HG03460 (cell line): ENCODE measurements around the gene ZNF227.
"Not testable (repeated sequence)": the region's sequence is repeated elsewhere in the genome, so short reads cannot be mapped to it uniquely, and the experiment has no call there.

ENCODE experiments used
- ATAC-seq: cut with Tn5 transposase; IDR thresholded peaks from one replicate; pipeline ENCODE4 v1.9.1; 2021; ENCODE audit not compliant: unreplicated experiment

ZNF227 gene

GRCh38 chr19:44236384-44236783, 24.1 kb downstream of the ZNF227 start:
- no peak for ATAC-seq

DNA sequence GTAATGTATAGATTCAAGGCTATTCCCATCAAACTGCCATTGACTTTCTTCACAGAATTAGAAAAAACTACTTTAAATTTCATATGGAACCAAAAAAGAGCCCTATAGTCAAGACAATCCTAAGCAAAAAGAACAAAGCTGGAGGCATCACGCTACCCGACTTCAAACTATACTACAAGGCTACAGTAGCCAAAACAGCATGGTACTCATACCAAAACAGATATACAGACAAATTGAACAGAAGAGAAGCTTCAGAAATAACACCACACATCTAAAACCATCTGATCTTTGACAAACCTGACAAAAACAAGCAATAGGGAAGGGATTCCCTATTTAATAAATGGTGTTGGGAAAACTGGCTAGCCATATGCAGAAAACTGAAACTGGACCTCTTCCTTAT, 40.0 kb downstream of the ZNF227 start:
- not testable (repeated sequence) for ATAC-seq

DNA sequence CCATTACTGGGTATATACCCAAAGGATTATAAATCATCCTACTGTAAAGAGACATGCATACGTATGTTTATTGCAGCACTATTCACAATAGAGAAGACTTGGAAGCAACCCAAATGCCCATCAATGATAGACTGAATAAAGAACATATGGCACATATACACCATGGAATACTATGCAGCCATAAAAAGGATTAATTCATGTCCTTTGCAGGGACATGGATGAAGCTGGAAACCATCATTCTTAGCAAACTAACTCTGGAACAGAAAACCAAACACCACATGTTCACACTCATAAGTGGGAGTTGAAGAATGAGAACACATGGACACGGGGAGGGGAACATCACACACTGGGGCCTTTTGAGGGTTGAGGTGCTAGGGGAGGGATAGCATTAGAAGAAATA, 41.1 kb downstream of the ZNF227 start:
- ATAC-seq: not testable (repeated sequence)

DNA sequence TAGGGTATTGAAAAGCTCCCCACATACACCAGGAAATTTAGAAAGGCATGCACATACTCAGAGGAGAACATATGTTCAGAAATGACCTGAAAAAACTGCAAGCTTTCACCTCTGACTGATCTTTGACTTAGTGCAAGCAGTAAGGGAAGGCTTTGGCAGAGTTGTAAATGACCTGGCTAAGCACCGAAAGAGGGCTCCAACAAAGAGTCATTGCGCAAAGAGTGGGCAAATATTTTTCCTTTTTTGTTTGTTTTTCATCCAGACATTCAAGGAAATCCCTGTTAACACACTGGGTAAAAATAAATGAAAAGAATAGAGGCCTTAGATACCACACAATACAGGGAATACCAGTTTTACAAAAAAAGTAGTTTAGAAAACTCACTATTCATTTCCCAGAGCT, 42.2 kb downstream of the ZNF227 start:
- no peak for ATAC-seq

- no peak for ATAC-seq
Measured at GRCh38 chr19:44255705-44256411, 43.5 kb downstream of the ZNF227 start.

- ATAC-seq: no peak
Measured at GRCh38 chr19:44258136-44258535, 45.8 kb downstream of the ZNF227 start.

DNA sequence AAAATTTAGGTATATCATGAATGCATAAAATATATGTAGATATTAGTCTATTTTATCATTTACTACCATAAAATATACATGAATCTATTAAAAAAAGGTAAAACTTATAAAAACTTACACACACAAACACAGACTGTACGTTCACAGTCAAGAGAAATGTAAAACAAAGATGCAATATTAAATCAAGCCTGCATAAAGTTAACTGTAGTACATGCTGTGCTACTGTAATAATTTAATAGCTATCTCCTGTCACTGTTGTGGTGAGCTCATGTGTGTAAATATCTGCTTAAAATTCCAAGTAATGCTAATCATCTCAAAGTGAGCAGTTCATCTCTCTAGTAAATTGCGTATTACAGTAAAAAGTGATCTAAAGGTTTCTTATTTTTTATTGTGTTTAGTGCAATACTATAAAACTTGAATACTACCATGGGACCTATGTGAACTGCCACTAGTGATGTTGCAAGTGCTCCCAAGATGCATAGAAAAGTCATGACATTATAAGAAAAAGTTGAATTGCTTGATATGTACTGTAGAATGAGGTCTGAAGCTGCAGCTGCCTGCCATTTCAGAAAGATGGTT, 46.6 kb downstream of the ZNF227 start:
- ATAC-seq: no peak

- ATAC-seq: no peak
Measured at GRCh38 chr19:44260343-44260681, 48.0 kb downstream of the ZNF227 start.

GRCh38 chr19:44260695-44261446, 48.5 kb downstream of the ZNF227 start:
- no peak for ATAC-seq

- no peak for ATAC-seq
Measured at GRCh38 chr19:44277331-44277730, 65.0 kb downstream of the ZNF227 start.

GRCh38 chr19:44278181-44278690, 65.9 kb downstream of the ZNF227 start:
- no peak for ATAC-seq

DNA sequence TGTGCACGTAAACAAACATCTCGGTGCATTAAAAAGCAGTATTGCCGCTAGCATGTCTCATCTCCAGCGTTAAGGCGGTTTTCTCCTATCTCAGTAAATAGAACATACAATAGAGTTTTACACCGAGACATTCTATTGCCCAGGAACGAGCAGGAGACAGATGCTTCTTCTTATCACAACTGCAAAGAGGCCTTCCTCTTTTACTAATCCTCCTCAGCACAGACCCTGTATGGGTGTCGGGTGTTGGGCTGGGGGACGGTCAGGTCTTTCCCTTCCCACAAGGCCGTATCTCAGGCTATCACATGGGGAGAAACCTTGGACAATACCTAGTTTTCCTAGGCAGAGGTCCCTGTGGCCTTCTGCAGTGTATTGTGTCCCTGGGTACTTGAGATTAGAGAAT, 68.6 kb downstream of the ZNF227 start:
- ATAC-seq: no peak

DNA sequence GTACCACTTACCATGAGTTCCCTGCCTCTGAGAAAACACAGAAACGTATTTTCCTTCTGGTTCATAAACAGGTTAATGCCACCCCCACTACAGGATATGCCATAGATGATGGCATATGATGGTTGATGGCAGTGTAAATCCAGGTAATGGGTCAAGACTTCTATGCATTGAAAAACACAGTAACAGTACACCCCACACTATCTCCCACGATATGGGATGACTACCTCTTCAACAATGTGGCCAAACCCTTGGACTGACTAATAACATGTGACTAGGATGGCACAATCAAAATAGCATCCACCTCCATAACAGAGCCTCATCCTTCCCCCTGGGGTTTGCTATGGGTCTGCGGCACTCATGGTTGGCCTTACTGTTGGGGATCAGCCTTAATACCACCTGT, 70.5 kb downstream of the ZNF227 start:
- no peak for ATAC-seq

GRCh38 chr19:44284968-44285367, 72.6 kb downstream of the ZNF227 start:
- ATAC-seq: no peak
